CD4-positive, alpha-beta T cell treated with Interleukin-12 subunit alpha and Interleukin-12 subunit beta, for 1 hour (primary cell): ENCODE results near the gene NR3C2.
A peak's percentile ranks its signal among the peaks of the same experiment; 100 is the strongest.
"Not testable (repeated sequence)": the region's sequence is repeated elsewhere in the genome, so short reads cannot be mapped to it uniquely, and the experiment has no call there.

Experiments
- DNase-seq: peaks from one replicate; pipeline ENCODE4 v3.0.0-alpha.2; 2020

NR3C2 gene

GRCh38 chr4:148364525-148364924 lies 77.7 kb downstream of the NR3C2 start:
- no peak for DNase-seq

- no peak for DNase-seq
Measured at GRCh38 chr4:148359769-148360168, 82.4 kb downstream of the NR3C2 start.

- peak; percentile 7 for DNase-seq
Measured at GRCh38 chr4:148355442-148356123, 86.6 kb downstream of the NR3C2 start.

GRCh38 chr4:148354186-148354585 lies 88.0 kb downstream of the NR3C2 start:
- DNase-seq: no peak

- no peak for DNase-seq
Measured at GRCh38 chr4:148353571-148353970, 88.6 kb downstream of the NR3C2 start.

- no peak for DNase-seq
Measured at GRCh38 chr4:148349153-148349552, 93.1 kb downstream of the NR3C2 start.

GRCh38 chr4:148346657-148347056 lies 95.6 kb downstream of the NR3C2 start:
- no peak for DNase-seq

- DNase-seq: no peak
Measured at GRCh38 chr4:148345509-148345908, 96.7 kb downstream of the NR3C2 start.

GRCh38 chr4:148344941-148345340 lies 97.3 kb downstream of the NR3C2 start:
- no peak for DNase-seq

- no peak for DNase-seq
Measured at GRCh38 chr4:148344352-148344751, 97.9 kb downstream of the NR3C2 start.

GRCh38 chr4:148341980-148342800 lies 100.0 kb downstream of the NR3C2 start:
- no peak for DNase-seq

GRCh38 chr4:148335133-148335532 lies 107.1 kb downstream of the NR3C2 start:
- DNase-seq: no peak

GRCh38 chr4:148333265-148333664 lies 108.9 kb downstream of the NR3C2 start:
- DNase-seq: no peak

- DNase-seq: no peak
Measured at GRCh38 chr4:148332486-148332885, 109.7 kb downstream of the NR3C2 start.

GRCh38 chr4:148330724-148331123 lies 111.5 kb downstream of the NR3C2 start:
- no peak for DNase-seq

GRCh38 chr4:148330161-148330560 lies 112.1 kb downstream of the NR3C2 start:
- no peak for DNase-seq

GRCh38 chr4:148329751-148330150 lies 112.5 kb downstream of the NR3C2 start:
- DNase-seq: no peak

GRCh38 chr4:148327683-148328082 lies 114.5 kb downstream of the NR3C2 start:
- no peak for DNase-seq

GRCh38 chr4:148323316-148323715 lies 118.9 kb downstream of the NR3C2 start:
- DNase-seq: not testable (repeated sequence)

- no peak for DNase-seq
Measured at GRCh38 chr4:148315049-148315448, 127.2 kb downstream of the NR3C2 start.

GRCh38 chr4:148312956-148313490 lies 129.2 kb downstream of the NR3C2 start:
- DNase-seq: no peak

GRCh38 chr4:148311526-148311925 lies 130.7 kb downstream of the NR3C2 start:
- no peak for DNase-seq

GRCh38 chr4:148310756-148311155 lies 131.5 kb downstream of the NR3C2 start:
- no peak for DNase-seq

GRCh38 chr4:148305751-148306150 lies 136.5 kb downstream of the NR3C2 start:
- DNase-seq: no peak
